Measurements from ENCODE around the gene FBXO9.

FBXO9 gene

GRCh38 chr6:53139841-53140413 is 74.7 kb downstream of the FBXO9 start:
- DNase-seq, result no peak

DNA sequence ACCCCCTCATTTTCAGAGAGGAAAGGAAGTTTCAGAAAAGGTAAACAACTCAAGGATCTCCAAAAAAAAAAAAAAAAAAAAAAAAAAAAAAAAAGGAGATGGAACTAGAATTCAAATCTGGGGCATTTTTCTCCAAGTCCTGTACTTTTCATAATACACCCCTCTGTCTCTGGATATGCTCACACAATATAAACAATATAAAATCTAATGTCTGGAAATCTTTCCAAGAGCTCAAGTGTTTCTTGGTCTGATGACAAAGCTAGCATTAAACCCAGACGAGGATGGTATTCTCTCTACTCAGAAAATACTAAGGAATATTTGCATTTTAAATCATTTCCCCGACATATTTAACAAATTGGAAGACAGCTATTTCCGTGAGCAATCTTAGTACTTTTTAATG is 77.6 kb downstream of the FBXO9 start:
- no peak for DNase-seq

GRCh38 chr6:53143710-53144109 is 78.5 kb downstream of the FBXO9 start:
- DNase-seq, result no peak

GRCh38 chr6:53144802-53145201 is 79.6 kb downstream of the FBXO9 start:
- no peak for DNase-seq

DNA sequence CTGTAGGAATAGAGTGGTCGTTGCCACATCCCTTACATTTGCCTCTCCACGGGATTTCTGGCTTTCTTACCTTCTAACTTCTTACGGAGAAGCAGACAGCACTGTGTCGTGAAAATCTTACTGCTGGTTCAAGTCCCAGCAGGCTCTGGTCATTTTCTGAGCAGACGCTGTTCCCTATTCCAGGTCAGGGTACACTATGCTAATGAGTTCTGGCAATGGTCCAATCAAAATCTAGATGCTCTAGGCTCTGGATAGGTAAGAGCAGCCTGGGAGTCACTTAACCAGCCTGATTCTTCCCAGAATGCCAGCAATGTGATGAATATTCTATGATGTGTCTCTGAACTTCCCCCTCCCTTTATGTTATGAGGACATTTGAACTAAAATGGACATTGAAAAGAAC is 83.5 kb downstream of the FBXO9 start, which contains the start of gene GCM1:
Gene GCM1, minus strand, starts transcription at position 158 of the 400 bp plus-strand sequence. CDS start 3,209 bp downstream, outside the sequence.
- DNase-seq, result no peak

All from stimulated activated naive CD4-positive, alpha-beta T cell (primary cell).